Lower leg skin (tissue), 3 donors: ENCODE results near the gene PLCG2.

Source experiments
- POLR2A ChIP-seq, 2 donors: fragments of 450-650 bp; IDR thresholded peaks; one replicate each; pipeline ENCODE4 v1.6.1; 2016 to 2017; ENCODE audit warnings: antibody characterized with exemption in 2 of 2, mild to moderate bottlenecking in 1 of 2, moderate library complexity in 1 of 2
- TF ChIP-seq, protein P1 (sequence below), 3 donors: fragments of 450-650 bp; IDR thresholded peaks; one replicate each; pipeline ENCODE4 v1.5.1; 2016; ENCODE audit warnings: antibody characterized with exemption in 3 of 3, mild to moderate bottlenecking in 3 of 3, moderate library complexity in 2 of 3

DNA sequence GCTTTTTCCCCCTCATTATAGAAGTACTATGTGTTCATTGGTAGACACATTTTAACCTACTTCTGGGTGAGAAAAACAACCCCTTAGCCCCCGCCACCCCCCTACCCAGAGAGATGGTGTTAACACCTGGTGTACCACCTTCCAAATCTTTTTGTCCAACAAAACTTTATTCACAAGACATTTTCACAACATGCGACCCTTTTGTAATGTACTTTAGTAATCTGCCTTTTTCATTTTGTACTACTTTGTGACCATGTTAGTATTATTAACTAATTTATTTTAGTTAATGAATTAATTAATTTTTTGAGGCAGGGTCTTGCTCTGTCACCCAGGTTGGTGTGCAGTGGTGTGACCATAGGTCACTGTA lies 20.0 kb downstream of the PLCG2 start:
- TF ChIP-seq, protein P1, sequence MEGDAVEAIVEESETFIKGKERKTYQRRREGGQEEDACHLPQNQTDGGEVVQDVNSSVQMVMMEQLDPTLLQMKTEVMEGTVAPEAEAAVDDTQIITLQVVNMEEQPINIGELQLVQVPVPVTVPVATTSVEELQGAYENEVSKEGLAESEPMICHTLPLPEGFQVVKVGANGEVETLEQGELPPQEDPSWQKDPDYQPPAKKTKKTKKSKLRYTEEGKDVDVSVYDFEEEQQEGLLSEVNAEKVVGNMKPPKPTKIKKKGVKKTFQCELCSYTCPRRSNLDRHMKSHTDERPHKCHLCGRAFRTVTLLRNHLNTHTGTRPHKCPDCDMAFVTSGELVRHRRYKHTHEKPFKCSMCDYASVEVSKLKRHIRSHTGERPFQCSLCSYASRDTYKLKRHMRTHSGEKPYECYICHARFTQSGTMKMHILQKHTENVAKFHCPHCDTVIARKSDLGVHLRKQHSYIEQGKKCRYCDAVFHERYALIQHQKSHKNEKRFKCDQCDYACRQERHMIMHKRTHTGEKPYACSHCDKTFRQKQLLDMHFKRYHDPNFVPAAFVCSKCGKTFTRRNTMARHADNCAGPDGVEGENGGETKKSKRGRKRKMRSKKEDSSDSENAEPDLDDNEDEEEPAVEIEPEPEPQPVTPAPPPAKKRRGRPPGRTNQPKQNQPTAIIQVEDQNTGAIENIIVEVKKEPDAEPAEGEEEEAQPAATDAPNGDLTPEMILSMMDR (IDR thresholded peaks at IDR 0.05) = no peak
- TF ChIP-seq POLR2A (IDR thresholded peaks at IDR 0.05) = no peak
